Hepatocyte (in vitro differentiated cells): Measurements from ENCODE around the gene CRYBG2. TPM values are rescaled to one million over a fixed set of nuclear protein-coding genes. Genes with fewer than 3 reads are reported as not detected.

Experiments
- DNase-seq: peaks from one replicate; pipeline ENCODE4 v3.0.0-alpha.2; 2016; ENCODE audit warnings: low spot score
- H2AFZ ChIP-seq: fragments of 200-600 bp; sonication (generic); 2 replicates; pipeline ENCODE4 v1.6.0; 2016; ENCODE audit warnings: antibody characterized with exemption, mild to moderate bottlenecking
- H3K27ac ChIP-seq: fragments of 200-600 bp; sonication (generic); 2 replicates; pipeline ENCODE4 v1.5.1; 2016; ENCODE audit warnings: mild to moderate bottlenecking
- H3K27me3 ChIP-seq: fragments of 200-600 bp; sonication (generic); 2 replicates; pipeline ENCODE4 v1.6.1; 2016
- H3K36me3 ChIP-seq: fragments of 200-600 bp; sonication (generic); replicated peaks from 2 replicates; pipeline ENCODE4 v1.5.1; 2016; ENCODE audit warnings: low read depth; ENCODE audit not compliant: insufficient read depth
- H3K4me1 ChIP-seq: fragments of 200-600 bp; sonication (generic); 2 replicates; pipeline ENCODE4 v1.5.1; 2016; ENCODE audit warnings: mild to moderate bottlenecking, moderate library complexity; ENCODE audit not compliant: insufficient read depth
- H3K4me2 ChIP-seq: fragments of 200-600 bp; sonication (generic); 2 replicates; pipeline ENCODE4 v1.6.0; 2016
- H3K4me3 ChIP-seq: fragments of 200-600 bp; sonication (generic); 2 replicates; pipeline ENCODE4 v1.5.1; 2016; ENCODE audit warnings: mild to moderate bottlenecking
- H3K79me2 ChIP-seq: fragments of 200-600 bp; sonication (generic); 2 replicates; pipeline ENCODE4 v1.6.0; 2017; ENCODE audit warnings: mild to moderate bottlenecking
- H3K9me2 ChIP-seq: fragments of 200-600 bp; sonication (generic); replicated peaks from 2 replicates; pipeline ENCODE4 v1.6.0; 2017; ENCODE audit warnings: mild to moderate bottlenecking; ENCODE audit not compliant: insufficient read depth
- H3K9me3 ChIP-seq: fragments of 200-600 bp; sonication (generic); 2 replicates; pipeline ENCODE4 v1.5.1; 2016; ENCODE audit warnings: low read depth, mild to moderate bottlenecking
- H4K20me1 ChIP-seq: fragments of 200-600 bp; sonication (generic); 2 replicates; pipeline ENCODE4 v1.6.0; 2016; ENCODE audit warnings: mild to moderate bottlenecking; ENCODE audit not compliant: insufficient read depth, poor library complexity, severe bottlenecking
- CTCF ChIP-seq: fragments of 200-600 bp; sonication (generic); IDR thresholded peaks from 2 replicates; pipeline ENCODE4 v1.5.1; 2016; ENCODE audit warnings: antibody characterized with exemption, mild to moderate bottlenecking; ENCODE audit not compliant: poor library complexity
- EZH2 ChIP-seq: fragments of 200-600 bp; sonication (generic); IDR thresholded peaks from 2 replicates; pipeline ENCODE4 v1.6.1; 2016; ENCODE audit warnings: antibody characterized with exemption, mild to moderate bottlenecking, borderline replicate concordance
- EZH2phosphoT487 ChIP-seq: fragments of 200-600 bp; sonication (generic); IDR thresholded peaks from one replicate; pipeline ENCODE4 v1.6.1; 2018; ENCODE audit warnings: antibody characterized with exemption, mild to moderate bottlenecking, low read depth, moderate library complexity; ENCODE audit not compliant: unreplicated experiment, severe bottlenecking
- WGBS: methylation state at CpG from one replicate; pipeline ENCODE4 v1.1.6; 2016; ENCODE audit warnings: low lambda C conversion rate; ENCODE audit errors: missing lambda C conversion rate; 5-methylcytosine and 5-hydroxymethylcytosine counted together
- polyA plus RNA-seq: library from polyadenylated mRNA; unstranded; fragments of >200 nt; fragmentation: Nextera tagmentation; extraction: Ambion mirVana; gene quantifications from 2 replicates; pipeline ENCODE4 v1.2.1, GENCODE V29; 2016
- total RNA-seq: library from RNA; depleted of rRNA; stranded (reverse); fragments of >200 nt; gene quantifications from 2 replicates; pipeline ENCODE4 v1.2.3, GENCODE V29; 2014

CRYBG2 gene
- total and polyA plus RNA-seq, 2 experiments from 2014 or later, result 15.6 to 20.1 TPM

GRCh38 chr1:26287811-26288210 is 66.1 kb downstream of the CRYBG2 start:
- no peaks in the 10 kb centered on the region for H3K79me2 ChIP-seq
- no peak overlapping the region for H3K27ac ChIP-seq
- H3K4me2 ChIP-seq, result no peak overlapping the region
- H3K9me3 ChIP-seq, result no peaks in the 10 kb centered on the region
- no peak for TF ChIP-seq CTCF
- no peak for TF ChIP-seq EZH2
- no peak for TF ChIP-seq EZH2phosphoT487
- no peaks in the 10 kb centered on the region for H4K20me1 ChIP-seq
- H3K4me3 ChIP-seq, result no peak overlapping the region
- 95% methylated on average over 5 of the region's 5 CpGs for WGBS
- DNase-seq, result no peak
- H3K4me1 ChIP-seq, result peaks cover 8% of the 10 kb centered on the region
- H3K36me3 ChIP-seq, result no peaks in the 10 kb centered on the region
- no peak overlapping the region for H2AFZ ChIP-seq
- H3K27me3 ChIP-seq, result no peaks in the 10 kb centered on the region
- H3K9me2 ChIP-seq, result no peaks in the 10 kb centered on the region

GRCh38 chr1:26287033-26287711 is 66.8 kb downstream of the CRYBG2 start:
- Histone ChIP-seq H3K4me1 (peaks cover 8% of the 10 kb centered on the region), H3K79me2 (no peaks in the 10 kb centered on the region), H3K9me2 (no peaks in the 10 kb centered on the region), H3K36me3 (no peaks in the 10 kb centered on the region), H3K9me3 (no peaks in the 10 kb centered on the region), H2AFZ (no peak overlapping the region), H3K4me2 (no peak overlapping the region), H3K4me3 (no peak overlapping the region), H3K27ac (no peak overlapping the region), H3K27me3 (no peaks in the 10 kb centered on the region), H4K20me1 (no peaks in the 10 kb centered on the region)
- TF ChIP-seq EZH2phosphoT487, result no peak
- TF ChIP-seq CTCF, result no peak
- no peak for TF ChIP-seq EZH2
- WGBS, result 92% methylated on average over 8 of the region's 8 CpGs
- DNase-seq, result no peak

DNA sequence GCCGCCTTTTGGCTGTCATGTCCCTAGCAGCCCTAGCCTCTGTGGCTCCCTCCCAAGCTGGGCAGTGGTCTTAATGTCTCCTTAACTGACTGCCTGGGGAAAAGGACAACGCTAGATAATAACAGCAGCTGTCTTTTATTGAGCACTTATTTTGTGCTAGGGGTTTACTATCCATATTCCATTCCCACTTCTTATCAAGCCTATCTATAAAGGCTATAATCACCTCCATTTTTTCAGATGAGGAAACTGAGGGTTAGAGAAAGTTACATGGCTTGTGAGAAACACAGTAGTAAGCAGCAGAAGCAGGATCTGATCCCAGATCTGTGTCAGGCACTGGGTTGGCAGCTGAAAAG is 67.9 kb downstream of the CRYBG2 start:
- WGBS, result 51% methylated on average over 2 of the region's 2 CpGs
- no peaks in the 10 kb centered on the region for H3K36me3 ChIP-seq
- peaks cover 16% of the 10 kb centered on the region for H3K4me1 ChIP-seq

More for the DNA sequence above, 67.9 kb downstream of the CRYBG2 start:
- Histone ChIP-seq H2AFZ (no peak overlapping the region), H3K4me2 (no peak overlapping the region), H3K27ac (no peak overlapping the region), H3K79me2 (peaks cover 3% of the 10 kb centered on the region), H3K4me3 (no peak overlapping the region), H4K20me1 (no peaks in the 10 kb centered on the region), H3K27me3 (no peaks in the 10 kb centered on the region), H3K9me3 (no peaks in the 10 kb centered on the region), H3K9me2 (no peaks in the 10 kb centered on the region)
- TF ChIP-seq EZH2 (no peak), CTCF (no peak), EZH2phosphoT487 (no peak)
- DNase-seq, result no peak
